GM19238 (cell line): ENCODE measurements around the gene OR4S2.
A peak's percentile ranks its signal among the peaks of the same experiment; 100 is the strongest.

ENCODE experiments used
- DNase-seq: peaks from one replicate; pipeline ENCODE4 v3.0.0; 2011; ENCODE audit warnings: low spot score; ENCODE audit not compliant: insufficient read length

Gene OR4S2, protein sequence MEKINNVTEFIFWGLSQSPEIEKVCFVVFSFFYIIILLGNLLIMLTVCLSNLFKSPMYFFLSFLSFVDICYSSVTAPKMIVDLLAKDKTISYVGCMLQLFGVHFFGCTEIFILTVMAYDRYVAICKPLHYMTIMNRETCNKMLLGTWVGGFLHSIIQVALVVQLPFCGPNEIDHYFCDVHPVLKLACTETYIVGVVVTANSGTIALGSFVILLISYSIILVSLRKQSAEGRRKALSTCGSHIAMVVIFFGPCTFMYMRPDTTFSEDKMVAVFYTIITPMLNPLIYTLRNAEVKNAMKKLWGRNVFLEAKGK

DNA sequence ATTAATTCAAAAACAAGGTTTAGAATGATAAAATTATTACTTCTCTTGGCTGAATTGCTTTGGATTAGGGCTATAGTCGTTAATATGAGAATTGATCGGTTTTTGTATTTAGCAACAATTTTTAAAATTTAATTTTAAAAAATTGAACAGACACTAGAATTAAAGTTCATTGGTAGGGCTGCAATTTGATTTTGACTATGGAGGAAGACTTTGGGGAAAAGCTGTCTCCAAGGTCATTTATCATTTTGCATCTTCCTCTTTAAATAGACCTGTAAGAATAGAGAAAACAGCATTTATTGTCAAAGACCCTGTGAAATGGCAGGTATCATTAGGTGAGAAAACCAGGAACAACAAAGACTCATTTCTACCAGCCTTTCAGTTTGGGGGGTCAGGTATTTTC is at the start of gene OR4S2:
OR4S2 (plus strand) TSS at position 301 of the 400 bp plus-strand sequence. CDS start 2,577 bp downstream, outside the sequence.
- no peak for DNase-seq

DNA sequence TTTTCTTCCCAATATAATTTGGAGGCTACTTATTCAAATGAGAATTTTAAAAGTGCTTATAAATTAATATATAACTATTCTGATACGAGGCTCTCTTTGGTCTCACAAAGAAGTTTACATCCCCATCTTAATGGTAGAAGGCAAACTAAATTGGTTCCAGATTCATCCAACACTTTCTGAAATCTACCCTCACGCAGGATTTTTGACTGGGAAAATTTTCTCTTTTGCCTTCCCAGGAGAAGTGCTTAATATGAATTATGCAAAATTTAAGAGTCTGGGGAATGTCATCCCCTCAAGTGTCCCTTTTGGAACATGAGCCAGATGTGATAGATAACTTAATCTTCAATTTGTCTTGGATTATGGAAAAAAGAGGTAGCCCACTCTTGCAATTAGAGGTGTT is 40.6 kb upstream of the OR4S2 start, which contains the start of gene OR4C11:
OR4C11 (minus strand) TSS at position 101 of the 400 bp plus-strand sequence. CDS start 3,272 bp downstream, outside the sequence.
- no peak for DNase-seq

DNA sequence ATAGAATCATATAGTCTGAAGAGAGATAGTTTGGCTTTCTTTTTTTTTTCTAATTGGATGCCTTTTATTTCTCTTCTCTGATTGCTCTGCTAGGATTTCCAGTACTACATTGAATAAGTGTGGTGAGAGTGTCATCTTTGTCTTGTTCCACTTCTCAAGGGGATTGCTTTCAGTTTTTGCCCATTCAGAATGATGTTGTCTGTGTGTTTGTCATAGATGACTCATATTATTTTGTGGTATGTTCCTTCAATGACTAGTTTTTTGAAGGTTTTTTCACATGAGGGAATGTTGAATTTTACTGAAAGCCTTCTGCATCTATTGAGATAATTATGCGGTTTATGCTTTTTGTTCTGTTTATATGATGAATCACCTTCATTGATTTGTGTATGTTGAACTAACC is 23.6 kb upstream of the OR4S2 start:
- no peak for DNase-seq

DNA sequence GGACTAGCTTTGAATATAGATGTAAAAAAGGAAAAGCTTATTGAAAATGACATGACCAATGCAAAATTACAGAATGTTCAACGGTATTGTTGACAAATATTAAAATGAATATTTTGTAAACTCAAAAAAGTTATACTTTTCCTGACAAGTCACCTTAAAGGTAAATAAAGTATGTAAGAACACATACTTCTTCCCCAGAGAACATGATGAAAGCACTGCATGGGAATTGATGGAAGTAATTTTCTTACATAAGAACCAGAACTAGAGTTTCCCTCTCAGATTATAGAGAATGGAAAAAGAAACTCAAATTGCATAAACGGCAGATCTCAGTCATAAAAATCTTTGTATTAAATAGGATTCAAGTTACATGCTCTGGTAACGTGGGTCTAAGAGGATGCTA is 13.3 kb upstream of the OR4S2 start, which contains the start of gene OR4P4:
OR4P4 (plus strand) TSS at position 301 of the 400 bp plus-strand sequence.
- DNase-seq = no peak

DNA sequence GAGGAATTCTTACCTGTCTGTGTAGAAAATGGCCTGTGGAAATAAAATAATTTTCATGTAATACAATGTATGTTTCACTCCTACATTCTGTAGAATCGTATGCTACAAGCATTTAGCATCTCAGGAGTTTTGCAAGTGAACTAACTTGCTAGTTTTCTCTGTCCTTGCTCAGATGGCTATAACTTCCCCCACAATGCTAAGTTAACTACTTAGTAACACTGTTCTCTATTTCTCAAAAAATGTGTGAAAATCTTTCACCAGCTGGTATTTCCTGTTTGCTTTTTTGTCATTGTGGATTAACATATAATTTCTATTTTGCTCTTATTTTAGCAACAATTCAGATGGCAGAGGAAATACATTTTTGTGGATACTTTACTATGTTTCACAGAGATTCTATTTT is 4.4 kb downstream of the OR4S2 start:
- DNase-seq = no peak

DNA sequence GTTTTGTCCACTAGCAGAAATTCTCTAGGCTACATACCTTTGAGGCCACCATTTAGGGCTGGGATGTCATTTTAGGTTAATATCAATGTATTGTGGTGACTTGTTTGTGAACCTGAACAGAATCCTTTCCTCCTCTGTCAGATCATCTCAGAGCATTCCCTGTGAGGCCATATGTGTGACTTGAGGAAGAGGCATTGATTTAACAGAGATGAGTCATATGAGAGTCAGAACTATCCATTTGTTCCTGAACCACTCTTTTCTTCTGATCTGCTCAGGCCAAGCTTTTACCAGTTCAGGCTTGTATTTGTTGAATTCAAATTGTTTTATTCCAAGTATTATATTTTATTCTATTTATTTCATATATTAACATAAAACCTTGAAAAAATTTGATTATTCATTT is 7.0 kb downstream of the OR4S2 start:
- DNase-seq = no peak

DNA sequence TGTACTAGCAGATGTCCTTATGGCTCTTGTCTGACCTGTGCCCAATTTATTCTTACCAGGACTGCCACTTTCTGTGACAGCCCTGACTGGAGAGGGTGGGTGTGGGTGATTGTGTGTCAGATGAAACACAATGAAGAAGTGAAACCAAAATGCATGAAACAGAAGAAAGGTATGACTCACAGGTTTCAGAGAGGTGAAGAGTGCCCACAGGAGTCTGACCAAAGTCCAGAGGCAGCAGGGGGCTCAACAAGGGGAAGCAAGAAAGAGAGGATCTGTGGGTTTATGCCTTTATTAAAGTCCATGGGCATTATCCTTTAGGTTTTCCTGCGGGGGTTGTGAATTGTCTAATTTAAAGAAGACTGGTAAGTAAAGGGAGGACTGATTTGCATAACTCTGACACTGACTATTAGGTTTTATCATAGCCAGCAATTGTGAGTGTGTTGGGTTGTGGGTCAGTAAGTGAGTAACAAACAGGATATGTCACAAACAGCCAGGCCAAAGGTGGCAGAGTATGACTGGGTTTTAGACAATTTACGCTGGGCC is 10.0 kb downstream of the OR4S2 start:
- DNase-seq = peak; percentile 10

DNA sequence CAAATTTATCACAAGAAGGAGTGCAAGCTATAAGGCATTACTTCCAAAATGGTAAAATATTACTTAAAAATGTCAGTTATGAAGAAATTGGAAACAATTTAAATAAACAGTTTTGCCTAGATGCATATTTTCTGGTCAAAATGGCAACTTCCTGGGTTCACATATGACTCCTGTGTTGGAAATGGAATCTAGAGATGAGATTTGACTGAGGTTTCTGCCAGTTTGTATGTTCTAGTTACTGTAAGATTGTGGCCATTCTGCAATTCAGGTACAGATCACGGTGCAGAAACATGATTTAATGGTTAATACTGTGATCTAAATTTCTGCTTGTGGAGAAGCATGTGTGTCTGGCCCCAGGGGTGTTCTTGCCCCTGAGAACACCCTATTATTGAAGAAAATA is 10.5 kb downstream of the OR4S2 start:
- no peak for DNase-seq

DNA sequence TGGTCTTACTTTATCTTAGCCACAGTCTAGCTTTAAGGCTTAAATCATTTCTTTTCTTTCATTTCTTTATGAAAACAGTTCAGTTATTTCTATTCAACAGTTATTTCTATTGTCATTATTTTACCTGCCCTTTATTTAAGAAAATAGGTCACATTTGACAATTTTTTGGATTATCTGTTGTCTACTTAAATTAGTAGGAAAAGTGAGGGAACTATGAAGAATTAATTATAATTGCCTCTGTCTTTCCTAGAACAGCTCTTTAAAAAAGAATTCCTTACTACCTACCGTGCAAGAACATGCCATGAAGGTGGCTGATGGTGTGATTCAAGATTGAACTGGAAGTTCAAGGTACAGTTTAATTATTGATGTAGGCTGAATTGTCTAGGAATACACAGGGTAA is 13.8 kb downstream of the OR4S2 start, which contains the start of gene OR4C6:
OR4C6 (plus strand) TSS at position 301 of the 400 bp plus-strand sequence. CDS start 2,966 bp downstream, outside the sequence.
- no peak for DNase-seq

DNA sequence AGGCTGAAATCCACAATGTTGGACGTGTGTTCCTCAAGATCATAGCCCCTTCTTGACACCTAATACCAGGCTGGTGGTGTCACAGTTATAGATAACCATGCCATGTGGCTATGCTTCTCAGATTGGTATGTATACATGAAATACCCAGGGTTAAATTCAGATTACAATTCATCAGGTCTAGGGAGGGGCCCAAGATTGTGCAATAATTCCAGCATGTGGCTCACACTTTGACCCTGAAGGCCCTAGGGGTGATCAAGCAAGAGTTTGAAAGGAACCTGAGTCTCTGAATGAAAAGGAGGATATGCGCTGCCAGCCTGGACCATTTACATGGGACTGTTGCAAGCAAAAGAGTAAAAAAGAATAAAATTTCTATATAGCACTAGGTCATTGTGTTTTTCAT is 21.2 kb downstream of the OR4S2 start:
- DNase-seq = no peak

DNA sequence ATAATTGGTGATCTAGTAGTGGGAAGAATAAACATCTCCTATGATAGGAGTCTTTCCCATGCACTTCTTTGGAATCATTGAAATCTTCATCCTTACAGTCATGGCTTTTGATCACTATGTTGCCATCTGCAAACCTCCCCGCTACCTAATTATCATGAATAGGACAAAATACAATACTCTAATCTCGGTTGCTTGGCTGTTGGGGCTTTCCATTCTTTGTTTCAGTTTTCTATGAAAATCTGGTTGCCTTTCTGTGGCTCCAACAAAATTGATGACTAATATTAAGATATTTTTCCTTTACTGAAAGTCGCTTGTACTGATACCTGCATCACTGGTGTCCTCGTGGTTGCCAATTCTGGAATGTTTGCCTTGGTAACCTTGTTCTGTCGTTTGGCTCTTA is 25.7 kb downstream of the OR4S2 start:
- DNase-seq = no peak

DNA sequence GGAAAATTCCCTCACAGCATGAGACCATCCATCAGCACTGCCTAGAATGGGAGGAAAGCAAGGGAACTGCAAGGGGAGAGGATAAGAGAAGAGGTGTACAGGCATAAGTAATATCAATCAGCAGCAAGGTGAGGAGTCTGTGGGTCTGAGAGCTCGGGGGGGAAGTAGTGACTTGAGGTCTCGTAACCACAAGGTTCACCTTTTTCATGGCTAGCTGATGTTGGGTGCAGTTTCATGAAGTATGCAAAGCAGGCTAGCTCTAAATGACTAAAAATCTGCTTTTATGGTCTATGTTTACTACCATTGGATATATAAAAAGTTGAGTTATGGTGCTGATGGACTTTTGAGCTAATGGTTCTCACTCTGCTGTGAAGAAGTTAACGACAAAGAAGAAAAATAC is 49.7 kb downstream of the OR4S2 start:
- DNase-seq = no peak

DNA sequence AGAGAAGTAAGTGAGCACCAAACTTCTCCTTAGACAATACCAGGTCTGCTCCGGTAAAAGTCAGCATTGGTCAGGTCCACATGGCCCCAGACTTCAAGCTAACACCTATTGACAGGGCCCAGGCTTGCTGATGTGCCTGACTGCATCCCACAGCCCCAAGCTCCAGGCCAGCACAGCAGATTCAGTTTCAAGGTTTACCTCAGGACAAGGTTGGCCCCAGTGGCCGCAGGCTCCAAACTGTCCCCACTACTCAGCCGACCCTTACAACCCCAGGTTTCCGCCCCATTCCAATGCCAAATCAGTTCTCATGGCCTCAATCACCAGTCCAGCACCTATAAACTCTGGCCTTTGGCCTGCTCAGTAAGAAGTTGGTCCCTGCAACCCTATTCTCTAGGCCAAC is 53.3 kb downstream of the OR4S2 start:
- no peak for DNase-seq
